H1 (cell line): ENCODE measurements around the gene MPRIP. TPM values are rescaled to one million over a fixed set of nuclear protein-coding genes. Genes with fewer than 3 reads are reported as not detected.

ENCODE experiments used
- CTCF ChIA-PET: fragments of 300-600 bp; sonication (Branson Sonifier 250); formaldehyde crosslinking; loops from one replicate; lab custom pipeline; 2021; ENCODE audit not compliant: partially characterized antibody; lab: Charles Lee
- POLR2A ChIA-PET: fragments of 300-600 bp; sonication (Branson Sonifier 250); formaldehyde crosslinking; loops from one replicate; lab custom pipeline; 2021; ENCODE audit warnings: inconsistent platforms; ENCODE audit not compliant: partially characterized antibody; lab: Charles Lee
- DNase-seq, 2 experiments: peaks; one replicate each; pipeline versions ENCODE4 v3.0.0 to v3.0.0-alpha.2; 2010 to 2022; ENCODE audit warnings: low spot score in 2 of 2, low read depth in 1 of 2, mixed read lengths in 1 of 2
- FAIRE-seq: peaks from 2 replicates; lab custom pipeline; 2011; peaks lifted over from hg19 to GRCh38; lab: Jason Lieb, UNC
- H2AFZ ChIP-seq: 2 replicates; pipeline ENCODE4 v1.8.1; 2012; ENCODE audit warnings: low read length, inconsistent platforms
- H2AK5ac ChIP-seq: 2 replicates; pipeline ENCODE4 v1.6.1; 2013; ENCODE audit warnings: low read depth, low read length
- H2BK120ac ChIP-seq: replicated peaks from 2 replicates; pipeline ENCODE3; 2013; ENCODE audit warnings: low read depth, low read length, inconsistent platforms
- H2BK12ac ChIP-seq: 2 replicates; pipeline ENCODE4 v1.6.1; 2013; ENCODE audit warnings: low read depth, low read length
- H2BK15ac ChIP-seq: 2 replicates; pipeline ENCODE4 v1.6.1; 2013; ENCODE audit warnings: low read length
- H2BK20ac ChIP-seq: 2 replicates; pipeline ENCODE4 v1.6.1; 2013; ENCODE audit warnings: low read length
- H2BK5ac ChIP-seq: 2 replicates; pipeline ENCODE4 v1.6.1; 2013; ENCODE audit warnings: low read depth, low read length
- H3K14ac ChIP-seq: 2 replicates; pipeline ENCODE4 v1.6.1; 2013; ENCODE audit warnings: inconsistent platforms; ENCODE audit not compliant: insufficient read length
- H3K18ac ChIP-seq: 2 replicates; pipeline ENCODE4 v1.6.1; 2013; ENCODE audit warnings: low read length; ENCODE audit errors: extremely low read depth
- H3K23ac ChIP-seq: 2 replicates; pipeline ENCODE4 v1.6.1; 2013; ENCODE audit warnings: inconsistent platforms; ENCODE audit not compliant: insufficient read length
- H3K23me2 ChIP-seq: 2 replicates; pipeline ENCODE4 v1.6.1; 2013; ENCODE audit warnings: low read depth, low read length
- H3K27ac ChIP-seq: 2 replicates; pipeline ENCODE4 v1.6.1; 2011; ENCODE audit warnings: low read depth, low read length, inconsistent platforms
- H3K27me3 ChIP-seq, 4 experiments: replicated peaks in 1 of 4; 1 replicate in 1 of 4; 2 replicates in 3 of 4; pipeline versions ENCODE4 v1.6.1 to v1.8.1; 2011 to 2013; ENCODE audit warnings: low read length in 3 of 4, mild to moderate bottlenecking in 3 of 4, inconsistent platforms in 2 of 4, mixed read lengths in 2 of 4, moderate library complexity in 1 of 4; ENCODE audit not compliant: control insufficient read depth in 3 of 4, insufficient read depth in 3 of 4; ENCODE audit errors: extremely low read depth in 1 of 4
- H3K36me3 ChIP-seq, 4 experiments: 2 replicates each; pipeline versions ENCODE4 v1.6.1 to v1.8.1; 2011 to 2013; ENCODE audit warnings: mild to moderate bottlenecking in 4 of 4, low read length in 3 of 4, moderate library complexity in 2 of 4, control low read depth in 1 of 4, inconsistent platforms in 1 of 4; ENCODE audit not compliant: insufficient read depth in 4 of 4, control insufficient read depth in 2 of 4
- H3K4ac ChIP-seq: replicated peaks from 2 replicates; pipeline ENCODE3; 2013; ENCODE audit warnings: low read length, low read depth, mixed read lengths, inconsistent platforms; ENCODE audit not compliant: insufficient read length
- H3K4me1 ChIP-seq, 4 experiments: replicated peaks in 1 of 4; 1 replicate in 1 of 4; 2 replicates in 3 of 4; pipeline versions ENCODE4 v1.6.1 to v1.8.1; 2011 to 2013; ENCODE audit warnings: low read length in 3 of 4, inconsistent platforms in 2 of 4, mixed read lengths in 1 of 4; ENCODE audit not compliant: insufficient read depth in 4 of 4, control insufficient read depth in 3 of 4
- H3K4me2 ChIP-seq, 2 experiments: 2 replicates each; pipeline versions ENCODE4 v1.6.1 to v1.8.1; 2011 to 2013; ENCODE audit warnings: low read depth in 2 of 2, low read length in 2 of 2, control low read depth in 1 of 2, inconsistent platforms in 1 of 2, mild to moderate bottlenecking in 1 of 2; ENCODE audit not compliant: insufficient read depth in 1 of 2
- H3K4me3 ChIP-seq, 4 experiments: fragments of 200-600, 300-600 bp in 1 of 4; sonication (generic), shearing (Covaris generic), sonication (Bioruptor Twin) in 1 of 4; 2 replicates each; pipeline versions ENCODE4 v1.5.1 to v1.8.1; 2011 to 2016; ENCODE audit warnings: low read length in 4 of 4, low read depth in 3 of 4, control low read depth in 2 of 4, inconsistent platforms in 2 of 4, mild to moderate bottlenecking in 2 of 4, mixed read lengths in 1 of 4, moderate library complexity in 1 of 4; ENCODE audit not compliant: insufficient read depth in 2 of 4; ENCODE audit errors: extremely low read depth in 1 of 4
- H3K56ac ChIP-seq: replicated peaks from 2 replicates; pipeline ENCODE3; 2013; ENCODE audit warnings: low read depth, mild to moderate bottlenecking, mixed read lengths, low read length, inconsistent platforms; ENCODE audit not compliant: insufficient read length
- H3K79me1 ChIP-seq: 2 replicates; pipeline ENCODE4 v1.6.1; 2013; ENCODE audit warnings: low read depth, low read length, control low read depth
- H3K79me2 ChIP-seq, 2 experiments: 2 replicates each; pipeline versions ENCODE4 v1.6.1 to v1.8.1; 2012 to 2013; ENCODE audit warnings: low read length in 2 of 2, mild to moderate bottlenecking in 2 of 2, inconsistent platforms in 1 of 2; ENCODE audit not compliant: insufficient read depth in 2 of 2, control insufficient read depth in 1 of 2
- H3K9ac ChIP-seq, 4 experiments: replicated peaks in 1 of 4; 1 replicate in 1 of 4; 2 replicates in 3 of 4; pipeline versions ENCODE4 v1.6.1 to v1.8.1; 2011 to 2013; ENCODE audit warnings: low read depth in 3 of 4, low read length in 3 of 4, control low read depth in 2 of 4, mild to moderate bottlenecking in 2 of 4, moderate library complexity in 2 of 4, inconsistent platforms in 1 of 4; ENCODE audit errors: extremely low read depth in 1 of 4
- H3K9me3 ChIP-seq, 2 experiments: 2 replicates each; pipeline versions ENCODE4 v1.6.1 to v1.8.1; 2012 to 2013; ENCODE audit warnings: mild to moderate bottlenecking in 2 of 2, moderate library complexity in 2 of 2, control low read depth in 1 of 2, inconsistent platforms in 1 of 2, low read depth in 1 of 2, low read length in 1 of 2, mixed read lengths in 1 of 2; ENCODE audit not compliant: insufficient read depth in 2 of 2
- H4K20me1 ChIP-seq, 2 experiments: replicated peaks in 1 of 2; 2 replicates each; pipeline versions ENCODE3 to v1.8.1; 2011 to 2013; ENCODE audit warnings: inconsistent platforms in 2 of 2, low read length in 2 of 2, mild to moderate bottlenecking in 1 of 2; ENCODE audit not compliant: insufficient read depth in 2 of 2, control insufficient read depth in 1 of 2
- H4K5ac ChIP-seq: 2 replicates; pipeline ENCODE4 v1.6.1; 2013; ENCODE audit warnings: low read length, low read depth, mixed read lengths, inconsistent platforms; ENCODE audit not compliant: insufficient read length
- H4K8ac ChIP-seq: 2 replicates; pipeline ENCODE4 v1.8.0; 2013; ENCODE audit warnings: mild to moderate bottlenecking, moderate library complexity, low read length, inconsistent platforms; ENCODE audit not compliant: insufficient read depth; ENCODE audit errors: extremely low read depth
- H4K91ac ChIP-seq: replicated peaks from 2 replicates; pipeline ENCODE3; 2013; ENCODE audit warnings: low read length, mixed read lengths, inconsistent platforms; ENCODE audit not compliant: insufficient read length
- ATF3 ChIP-seq: IDR thresholded peaks from 2 replicates; pipeline ENCODE4 v1.6.1; 2011; ENCODE audit warnings: low read depth, mild to moderate bottlenecking, low read length; ENCODE audit not compliant: insufficient read depth
- EGR1 ChIP-seq: IDR thresholded peaks from 2 replicates; pipeline ENCODE4 v1.6.1; 2011; ENCODE audit warnings: low read depth, low read length, borderline replicate concordance
- EZH2 ChIP-seq: fragments of 200-600 bp; sonication (generic); IDR thresholded peaks from 2 replicates; pipeline ENCODE4 v1.7.1; 2012; ENCODE audit warnings: low read depth, mild to moderate bottlenecking, moderate library complexity, low read length, inconsistent platforms; ENCODE audit not compliant: severe bottlenecking
- KDM4A ChIP-seq: IDR thresholded peaks from one replicate; pipeline ENCODE4 v1.7.1; 2012; ENCODE audit warnings: low read depth, mild to moderate bottlenecking, moderate library complexity, low read length, inconsistent platforms; ENCODE audit not compliant: severe bottlenecking
- MAFK ChIP-seq: IDR thresholded peaks from 2 replicates; pipeline ENCODE4 v1.6.1; 2012; ENCODE audit warnings: low read depth, mild to moderate bottlenecking, improper control_type of control experiment, low read length
- POLR2A ChIP-seq, 2 experiments: IDR thresholded peaks; 1 replicate in 1 of 2; 2 replicates in 1 of 2; pipeline ENCODE4 v1.6.1; 2011; ENCODE audit warnings: low read depth in 2 of 2, low read length in 2 of 2, mild to moderate bottlenecking in 2 of 2; ENCODE audit errors: control extremely low read depth in 1 of 2
- POU5F1 ChIP-seq: IDR thresholded peaks from 2 replicates; pipeline ENCODE4 v1.6.1; 2011; ENCODE audit warnings: low read depth, mild to moderate bottlenecking, low read length, moderate library complexity
- SP2 ChIP-seq: IDR thresholded peaks from 2 replicates; pipeline ENCODE4 v1.6.1; 2012; ENCODE audit warnings: mild to moderate bottlenecking, low read length, inconsistent platforms
- SUZ12 ChIP-seq: fragments of 200-600 bp; sonication (generic); IDR thresholded peaks from 2 replicates; pipeline ENCODE4 v1.6.1; 2012; ENCODE audit warnings: mild to moderate bottlenecking, inconsistent platforms, low read length, moderate library complexity, mixed read lengths
- WGBS, 2 experiments: shearing (Covaris generic) in 1 of 2; methylation state at CpG; one replicate each; pipeline versions ENCODE4 v1.1.6 to v1.1.7; 2013 to 2015; ENCODE audit warnings: low lambda C conversion rate in 2 of 2, mixed read lengths in 2 of 2, inconsistent platforms in 1 of 2, low coverage in 1 of 2, missing lambda C conversion rate in 1 of 2; ENCODE audit not compliant: insufficient replicate concordance in 2 of 2, insufficient coverage in 1 of 2, insufficient read length in 1 of 2; ENCODE audit errors: extremely low coverage in 1 of 2, missing lambda C conversion rate in 1 of 2; 5-methylcytosine and 5-hydroxymethylcytosine counted together
- polyA plus RNA-seq, 7 experiments: library from polyadenylated mRNA; depleted of rRNA in 3 of 7; stranded (reverse) in 5 of 7; unstranded in 2 of 7; fragments of >200 nt in 5 of 7; fragments of 200-250 nt in 2 of 7; gene quantifications; 1 replicate in 5 of 7; 2 replicates in 1 of 7; 4 replicates in 1 of 7; pipeline versions ENCODE4 v1.2.1 to v1.2.3, GENCODE V29; 2011 to 2013; ENCODE audit warnings: missing spikeins in 2 of 7, mixed read lengths in 2 of 7
- total RNA-seq: library from RNA; stranded (reverse); fragmentation: NEBNext Ultra II Directional; extraction: Animal tissue kit (Norgen Biotek cat#: 25700); gene quantifications from 2 replicates; pipeline ENCODE4 v1.2.1, GENCODE V29; 2021

MPRIP gene
- total and polyA plus RNA-seq, 2 of the 8 experiments (the other 6 are each of a cell fraction or from before 2014, with no cell fraction given): 48.6 to 146 TPM

DNA sequence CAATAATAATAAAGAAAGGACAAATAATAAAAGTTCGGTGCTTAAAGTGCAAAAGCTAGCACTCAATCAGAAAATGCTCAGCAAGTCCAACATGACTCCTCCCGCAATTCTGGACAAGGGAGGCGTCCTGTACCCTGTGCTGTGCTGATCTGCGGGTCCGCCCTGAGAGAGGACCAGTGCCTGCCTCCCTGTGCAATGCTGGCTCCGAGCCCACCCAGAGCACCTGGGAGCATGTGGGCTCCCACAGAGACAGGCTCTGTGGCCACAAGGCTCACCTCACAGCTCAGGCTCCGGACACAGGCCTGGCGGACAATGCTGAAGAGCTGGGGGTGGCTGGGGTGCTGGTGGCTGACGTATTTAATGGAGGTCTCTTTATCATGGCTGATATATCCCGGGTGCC is 183.6 kb downstream of the MPRIP start:
- no peak overlapping the region for H2AFZ ChIP-seq
- H3K14ac ChIP-seq: no peak overlapping the region
- no peak overlapping the region for H3K4me2 ChIP-seq
- H2AK5ac ChIP-seq: no peak overlapping the region
- H3K27ac ChIP-seq: no peak overlapping the region
- no peak overlapping the region for H4K5ac ChIP-seq
- no peak overlapping the region for H2BK20ac ChIP-seq
- no peak overlapping the region for H3K9ac ChIP-seq
- H2BK15ac ChIP-seq: no peak overlapping the region
- no peak overlapping the region for H3K4me3 ChIP-seq
- H4K8ac ChIP-seq: no peak overlapping the region; the same call in 1 of the 2 replicates
- no peaks in the 10 kb centered on the region for H3K4me1 ChIP-seq
- H2BK5ac ChIP-seq: no peak overlapping the region
- H2BK120ac ChIP-seq: no peak overlapping the region
- H3K27me3 ChIP-seq: no peaks in the 10 kb centered on the region; a peak in 1 of 7 replicates
- no peak overlapping the region for H3K18ac ChIP-seq
- H3K79me1 ChIP-seq: no peaks in the 10 kb centered on the region; the same call in 1 of the 2 replicates
- H3K9me3 ChIP-seq: no peaks in the 10 kb centered on the region
- CTCF ChIA-PET: interaction anchor here (1.7 kb wide), 1 partner anchor 85 kb away, joined by 5 read pairs; no protein-coding TSS in a partner anchor
- H3K56ac ChIP-seq: no peak overlapping the region
- no peak for FAIRE-seq
- H2BK12ac ChIP-seq: no peak overlapping the region
- H4K91ac ChIP-seq: no peak overlapping the region
- H4K20me1 ChIP-seq: peaks cover 7 to 8% of the 10 kb centered on the region in 2 experiments
- no peak overlapping the region for H3K4ac ChIP-seq
- no peaks in the 10 kb centered on the region; a peak in 1 of 4 replicates for H3K79me2 ChIP-seq
- no peaks in the 10 kb centered on the region for H3K23me2 ChIP-seq
- no peak overlapping the region for H3K23ac ChIP-seq
- DNase-seq: no peak
- WGBS, 2 experiments: 90% methylated on average over 10 of the region's 10 CpGs; no CpG with 5 or more reads in 1 of the 2 experiments
- POLR2A ChIA-PET: interaction anchor here (0.9 to 1.7 kb wide), 3 partner anchors 10 to 53 kb away, joined by 3 to 4 read pairs (median 4); no protein-coding TSS in a partner anchor
- H3K36me3 ChIP-seq: peaks cover 16 to 91% (median 66%) of the 10 kb centered on the region in 4 experiments; a peak in 7 of 8 replicates
- TF ChIP-seq EGR1 (no peak), POU5F1 (no peak), EZH2 (no peak), SUZ12 (no peak), KDM4A (no peak), SP2 (no peak), POLR2A (IDR thresholded peaks at IDR 0.05; ENCODE audit: control extremely low read depth in 1 of 2, low read depth in 2 of 2, low read length in 2 of 2) (no peak), MAFK (no peak), ATF3 (no peak)
